Fibroblast of pulmonary artery (primary cell): Measurements from ENCODE around the gene STARD10.
A peak's percentile ranks its signal among the peaks of the same experiment; 100 is the strongest.

Experiments
- DNase-seq: peaks from one replicate; pipeline ENCODE4 v3.0.0-alpha.2; 2010; ENCODE audit warnings: low read depth
- H3K4me3 ChIP-seq: replicated peaks from 2 replicates; pipeline ENCODE4 v1.5.1; 2011; ENCODE audit warnings: low read depth, mild to moderate bottlenecking, control low read depth, low read length, moderate library complexity
- TF ChIP-seq, protein P1 (sequence below): IDR thresholded peaks from 2 replicates; pipeline ENCODE4 v1.5.1; 2011; ENCODE audit warnings: mild to moderate bottlenecking, control low read depth, low read length, inconsistent platforms; ENCODE audit errors: missing control alignments

STARD10 gene

DNA sequence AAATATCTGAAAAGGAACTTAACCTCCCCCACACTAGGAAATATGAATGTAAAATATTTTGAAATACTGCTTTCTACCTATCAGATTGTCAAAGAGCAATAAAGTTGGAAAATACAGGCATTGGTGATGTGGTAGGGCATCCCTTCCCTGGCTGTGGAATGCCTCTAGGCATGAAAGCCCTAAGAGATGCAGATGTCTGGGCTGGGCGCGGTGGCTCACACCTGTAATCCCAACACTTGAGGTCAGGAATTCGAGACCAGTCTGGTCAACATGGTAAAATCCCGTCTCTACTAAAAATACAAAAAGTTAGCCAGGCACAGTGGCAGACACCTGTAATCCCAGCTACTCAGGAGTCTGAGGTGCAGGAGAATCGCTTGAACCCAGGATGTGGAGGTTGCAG lies 63.6 kb downstream of the STARD10 start:
- no peak overlapping the region for H3K4me3 ChIP-seq

DNA sequence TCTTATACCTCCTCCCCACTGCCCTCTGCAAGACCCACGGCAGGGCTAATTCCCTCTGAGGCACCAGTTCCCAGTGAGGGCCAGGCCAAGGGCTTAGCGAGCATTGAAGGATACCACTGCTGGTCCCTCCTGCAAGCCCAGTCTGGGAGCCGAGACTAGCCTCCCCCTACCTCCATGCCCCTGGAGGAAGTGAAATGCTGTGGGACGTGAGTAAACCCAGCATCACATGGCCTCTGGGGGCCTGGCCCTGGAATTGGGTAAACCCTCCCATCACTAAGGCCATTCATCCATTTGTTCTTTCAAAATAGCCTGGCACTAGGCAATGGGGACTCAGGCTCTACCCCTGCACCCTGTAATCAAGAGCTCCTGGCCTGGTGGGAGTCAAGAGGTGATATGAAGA lies 66.3 kb downstream of the STARD10 start:
- DNase-seq, result no peak
- TF ChIP-seq, protein P1, sequence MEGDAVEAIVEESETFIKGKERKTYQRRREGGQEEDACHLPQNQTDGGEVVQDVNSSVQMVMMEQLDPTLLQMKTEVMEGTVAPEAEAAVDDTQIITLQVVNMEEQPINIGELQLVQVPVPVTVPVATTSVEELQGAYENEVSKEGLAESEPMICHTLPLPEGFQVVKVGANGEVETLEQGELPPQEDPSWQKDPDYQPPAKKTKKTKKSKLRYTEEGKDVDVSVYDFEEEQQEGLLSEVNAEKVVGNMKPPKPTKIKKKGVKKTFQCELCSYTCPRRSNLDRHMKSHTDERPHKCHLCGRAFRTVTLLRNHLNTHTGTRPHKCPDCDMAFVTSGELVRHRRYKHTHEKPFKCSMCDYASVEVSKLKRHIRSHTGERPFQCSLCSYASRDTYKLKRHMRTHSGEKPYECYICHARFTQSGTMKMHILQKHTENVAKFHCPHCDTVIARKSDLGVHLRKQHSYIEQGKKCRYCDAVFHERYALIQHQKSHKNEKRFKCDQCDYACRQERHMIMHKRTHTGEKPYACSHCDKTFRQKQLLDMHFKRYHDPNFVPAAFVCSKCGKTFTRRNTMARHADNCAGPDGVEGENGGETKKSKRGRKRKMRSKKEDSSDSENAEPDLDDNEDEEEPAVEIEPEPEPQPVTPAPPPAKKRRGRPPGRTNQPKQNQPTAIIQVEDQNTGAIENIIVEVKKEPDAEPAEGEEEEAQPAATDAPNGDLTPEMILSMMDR, result no peak
- no peak overlapping the region for H3K4me3 ChIP-seq

More for the DNA sequence above, 63.6 kb downstream of the STARD10 start:
- TF ChIP-seq, protein P1, result no peak
- no peak for DNase-seq

DNA sequence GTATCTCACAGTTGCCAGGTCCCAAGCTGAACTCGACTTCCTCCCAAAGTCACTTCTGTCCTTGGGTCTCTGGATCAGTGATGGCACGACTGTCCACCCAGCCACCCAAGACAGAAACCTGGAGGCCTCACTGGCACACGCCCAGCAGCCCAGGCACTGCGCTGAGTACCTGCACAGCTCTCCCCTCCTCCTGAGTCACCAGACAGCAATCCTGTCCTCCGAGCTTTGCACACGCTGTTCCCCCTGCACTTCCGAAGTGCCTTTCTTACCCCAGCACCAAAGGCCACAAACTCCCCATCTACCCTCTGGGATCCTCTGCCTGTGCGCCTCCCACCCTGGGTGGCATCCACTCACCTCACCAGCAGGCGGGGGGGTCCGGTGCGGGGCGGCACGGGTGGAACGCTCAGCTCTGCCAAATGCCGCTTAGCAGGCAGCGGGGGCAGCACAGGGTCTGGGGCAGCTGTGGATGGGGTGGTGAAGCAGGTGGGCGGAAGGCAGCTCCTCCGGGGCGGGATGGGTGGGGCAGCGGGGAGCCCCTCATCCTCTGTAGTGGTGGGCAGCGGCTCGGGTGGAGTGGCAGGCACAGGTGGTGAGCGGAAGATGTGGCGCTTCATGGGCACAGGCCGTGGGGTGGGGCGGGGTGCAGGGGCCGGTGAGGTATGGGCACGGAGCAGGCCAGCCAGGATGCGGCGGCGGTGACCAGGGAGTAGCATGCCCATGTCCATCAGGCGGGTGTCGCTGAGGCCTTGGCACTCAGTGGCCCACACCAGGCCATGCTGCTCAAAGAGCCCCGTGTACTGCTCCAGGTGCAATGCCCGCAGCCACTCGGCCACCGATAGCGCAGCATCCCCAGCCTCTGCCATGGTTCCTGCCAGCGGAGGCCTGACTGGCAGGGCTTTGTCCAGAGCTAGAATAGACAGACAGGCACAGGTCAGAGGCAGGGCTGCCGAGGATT lies 67.3 kb downstream of the STARD10 start:
- TF ChIP-seq, protein P1, result no peak
- DNase-seq, result no peak
- no peak overlapping the region for H3K4me3 ChIP-seq

DNA sequence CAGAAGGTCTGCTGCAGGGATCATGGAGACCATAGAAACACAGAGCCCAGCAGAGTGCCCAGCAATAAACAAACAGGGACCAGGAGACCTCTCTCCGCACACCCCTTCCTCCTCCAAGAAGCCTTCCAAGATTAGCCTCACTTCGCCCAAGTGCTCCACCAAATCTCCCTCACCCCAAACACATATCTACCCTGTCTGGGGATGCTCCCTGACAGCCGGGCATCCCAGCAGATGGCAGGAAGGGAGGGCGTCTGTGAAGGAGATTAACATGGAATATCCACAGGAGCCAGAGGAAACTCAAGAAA lies 68.2 kb downstream of the STARD10 start:
- H3K4me3 ChIP-seq, result no peak overlapping the region
- TF ChIP-seq, protein P1, result no peak
- no peak for DNase-seq

DNA sequence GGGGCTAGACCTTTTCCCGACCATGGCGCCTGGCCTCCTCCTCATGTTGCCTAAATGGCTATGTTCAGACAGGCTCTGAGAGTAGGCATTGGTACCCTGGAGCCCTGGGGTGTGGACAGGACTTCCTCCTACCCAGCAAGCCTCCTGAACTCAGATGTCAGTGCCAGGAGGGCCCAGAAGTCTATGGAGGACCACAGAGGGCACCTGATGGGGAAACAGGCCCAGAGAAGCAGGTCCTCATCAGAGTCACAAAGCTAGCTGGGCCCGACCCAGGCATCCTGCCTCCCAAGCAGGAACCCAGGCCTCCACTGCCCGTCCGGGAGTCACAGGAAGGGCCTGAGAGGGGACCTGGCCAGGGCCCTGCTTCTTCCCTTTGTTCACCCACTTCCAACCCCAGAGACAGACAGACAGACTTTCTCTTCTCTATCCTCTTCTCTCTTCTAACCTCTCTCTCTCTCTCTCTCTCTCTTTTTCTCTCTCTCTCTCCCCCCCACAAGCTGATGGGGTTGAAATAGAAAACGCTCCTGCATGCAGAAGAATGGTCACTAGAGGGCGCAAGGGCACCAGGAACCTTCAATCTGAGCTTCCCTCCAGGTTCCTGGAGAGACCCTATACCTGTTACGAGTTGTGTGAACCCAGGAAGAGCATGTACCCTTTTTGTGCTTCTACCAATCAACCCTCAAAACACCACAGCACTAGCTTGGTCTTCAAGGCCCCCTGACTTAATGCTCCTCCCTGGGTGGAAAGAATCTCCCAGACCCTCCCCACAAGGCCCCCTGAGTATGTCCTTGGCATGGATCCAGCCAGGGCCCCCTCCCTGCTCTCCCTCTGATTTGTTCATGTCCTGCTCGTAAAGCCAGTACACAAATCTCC lies 68.8 kb downstream of the STARD10 start:
- DNase-seq, result peak; percentile 91
- H3K4me3 ChIP-seq, result no peak overlapping the region
- TF ChIP-seq, protein P1, result peak; percentile 93

DNA sequence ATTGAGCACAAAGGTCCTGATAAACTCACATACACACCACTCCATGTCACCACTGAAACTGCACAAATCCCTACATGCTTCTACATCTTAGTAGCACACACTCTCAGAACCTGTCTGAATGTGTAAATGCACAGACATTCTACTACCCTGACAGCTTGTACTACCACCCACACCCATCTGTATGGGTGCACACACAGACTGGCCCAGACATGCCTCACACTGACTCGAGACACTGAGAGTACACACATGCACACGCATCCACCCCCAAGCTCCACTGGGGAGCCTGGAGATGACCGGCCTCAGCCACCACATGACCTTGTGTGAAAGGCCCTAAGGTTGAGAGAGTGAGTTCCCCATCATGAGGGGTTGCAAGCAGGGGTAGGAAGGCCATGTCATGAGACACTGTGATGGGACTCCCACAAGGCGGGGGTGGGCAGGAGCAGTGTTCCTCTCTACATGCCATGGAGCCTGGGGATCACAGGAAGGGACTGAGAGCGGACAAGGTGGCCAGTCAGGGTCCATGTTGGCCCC lies 69.8 kb downstream of the STARD10 start:
- no peak overlapping the region for H3K4me3 ChIP-seq
- DNase-seq, result no peak
- TF ChIP-seq, protein P1, result no peak
